Measurements from ENCODE around the gene CPEB3.
"Not testable (repeated sequence)": the region's sequence is repeated elsewhere in the genome, so short reads cannot be mapped to it uniquely, and the experiment has no call there.

CPEB3 gene

GRCh38 chr10:92033070-92033469 lies 257.8 kb downstream of the CPEB3 start:
- DNase-seq (ENCODE audit: low read depth in 3 of 3): not testable (repeated sequence)

- DNase-seq (ENCODE audit: low read depth in 3 of 3): no peak
Observed at GRCh38 chr10:92031580-92031979, 259.3 kb downstream of the CPEB3 start.

GRCh38 chr10:92027141-92027540 lies 263.7 kb downstream of the CPEB3 start:
- DNase-seq (ENCODE audit: low read depth in 3 of 3): no peak

GRCh38 chr10:92025340-92025739 lies 265.5 kb downstream of the CPEB3 start:
- DNase-seq (ENCODE audit: low read depth in 3 of 3): not testable (repeated sequence)

- DNase-seq (ENCODE audit: low read depth in 3 of 3): no peak
Observed at GRCh38 chr10:92024700-92025099, 266.2 kb downstream of the CPEB3 start.

- DNase-seq (ENCODE audit: low read depth in 3 of 3): no peak
Observed at GRCh38 chr10:92014620-92015019, 276.3 kb downstream of the CPEB3 start.

GRCh38 chr10:92011560-92012214 lies 279.2 kb downstream of the CPEB3 start:
- DNase-seq (ENCODE audit: low read depth in 3 of 3): no peak

GRCh38 chr10:92010047-92010735 lies 280.7 kb downstream of the CPEB3 start:
- no peak for DNase-seq (ENCODE audit: low read depth in 3 of 3)

GRCh38 chr10:92009445-92009844 lies 281.4 kb downstream of the CPEB3 start:
- no peak for DNase-seq (ENCODE audit: low read depth in 3 of 3)

- no peak for DNase-seq (ENCODE audit: low read depth in 3 of 3)
Observed at GRCh38 chr10:92005978-92006377, 284.9 kb downstream of the CPEB3 start.

GRCh38 chr10:92003258-92003657 lies 287.6 kb downstream of the CPEB3 start:
- DNase-seq (ENCODE audit: low read depth in 3 of 3): no peak

- DNase-seq (ENCODE audit: low read depth in 3 of 3): no peak
Observed at GRCh38 chr10:92001995-92002394, 288.9 kb downstream of the CPEB3 start.

GRCh38 chr10:92001581-92001980 lies 289.3 kb downstream of the CPEB3 start:
- DNase-seq (ENCODE audit: low read depth in 3 of 3): no peak
